ENCODE measurements around the gene SPEG. TPM values are rescaled to one million over a fixed set of nuclear protein-coding genes. Genes with fewer than 3 reads are reported as not detected.

Gene SPEG
- total RNA-seq, 2 donors from 2014 or later, result 30.7 to 53.4 TPM

DNA sequence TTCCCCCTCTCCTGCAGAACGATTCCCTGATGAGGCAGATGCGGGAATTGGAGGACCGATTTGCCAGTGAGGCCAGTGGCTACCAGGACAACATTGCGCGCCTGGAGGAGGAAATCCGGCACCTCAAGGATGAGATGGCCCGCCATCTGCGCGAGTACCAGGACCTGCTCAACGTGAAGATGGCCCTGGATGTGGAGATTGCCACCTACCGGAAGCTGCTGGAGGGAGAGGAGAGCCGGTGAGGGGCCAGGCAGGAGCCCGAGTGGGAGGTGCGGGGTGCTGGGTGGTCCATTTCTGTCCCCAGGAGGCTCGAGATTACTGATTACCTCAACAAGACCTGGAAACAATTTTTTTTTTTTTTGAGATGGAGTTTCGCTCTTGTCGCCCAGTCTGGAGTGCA lies 13.3 kb upstream of the SPEG start:
- peaks cover 2% of the 10 kb centered on the region for H3K27me3 ChIP-seq (replicated peaks; ENCODE audit: insufficient read depth)
- no peak for DNase-seq (ENCODE audit: low spot score)
- no peak for TF ChIP-seq POLR2AphosphoS5 (IDR thresholded peaks at IDR 0.05)
- TF ChIP-seq, protein P1, sequence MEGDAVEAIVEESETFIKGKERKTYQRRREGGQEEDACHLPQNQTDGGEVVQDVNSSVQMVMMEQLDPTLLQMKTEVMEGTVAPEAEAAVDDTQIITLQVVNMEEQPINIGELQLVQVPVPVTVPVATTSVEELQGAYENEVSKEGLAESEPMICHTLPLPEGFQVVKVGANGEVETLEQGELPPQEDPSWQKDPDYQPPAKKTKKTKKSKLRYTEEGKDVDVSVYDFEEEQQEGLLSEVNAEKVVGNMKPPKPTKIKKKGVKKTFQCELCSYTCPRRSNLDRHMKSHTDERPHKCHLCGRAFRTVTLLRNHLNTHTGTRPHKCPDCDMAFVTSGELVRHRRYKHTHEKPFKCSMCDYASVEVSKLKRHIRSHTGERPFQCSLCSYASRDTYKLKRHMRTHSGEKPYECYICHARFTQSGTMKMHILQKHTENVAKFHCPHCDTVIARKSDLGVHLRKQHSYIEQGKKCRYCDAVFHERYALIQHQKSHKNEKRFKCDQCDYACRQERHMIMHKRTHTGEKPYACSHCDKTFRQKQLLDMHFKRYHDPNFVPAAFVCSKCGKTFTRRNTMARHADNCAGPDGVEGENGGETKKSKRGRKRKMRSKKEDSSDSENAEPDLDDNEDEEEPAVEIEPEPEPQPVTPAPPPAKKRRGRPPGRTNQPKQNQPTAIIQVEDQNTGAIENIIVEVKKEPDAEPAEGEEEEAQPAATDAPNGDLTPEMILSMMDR (IDR thresholded peaks at IDR 0.05), result no peak

GRCh38 chr2:219422952-219423534 lies 11.6 kb upstream of the SPEG start:
- peak overlapping the region; percentile 32 to 47 for H3K27ac ChIP-seq
- intact Hi-C loops (cut with DNase I), result no loop called here
- peaks cover 2% of the 10 kb centered on the region for H3K27me3 ChIP-seq (replicated peaks; ENCODE audit: insufficient read depth)
- DNase-seq (ENCODE audit: low spot score), result no peak
- H3K4me1 ChIP-seq (replicated peaks), result no peaks in the 10 kb centered on the region
- no peaks in the 10 kb centered on the region for H3K9me3 ChIP-seq
- TF ChIP-seq, protein P1 (IDR thresholded peaks at IDR 0.05), result no peak
- TF ChIP-seq POLR2AphosphoS5 (IDR thresholded peaks at IDR 0.05), result no peak
- TF ChIP-seq POLR2A (IDR thresholded peaks at IDR 0.05), result no peak
- no peaks in the 10 kb centered on the region for H3K36me3 ChIP-seq
- WGBS, result 72% methylated on average over 8 of the region's 8 CpGs
- peak overlapping the region in 1 of 2 donors; percentile 3 for H3K4me3 ChIP-seq

More for the DNA sequence above, 13.3 kb upstream of the SPEG start:
- intact Hi-C loops (cut with DNase I), result no loop called here
- Histone ChIP-seq H3K9me3 (no peaks in the 10 kb centered on the region), H3K27ac (peak overlapping the region; percentile 57 to 62), H3K36me3 (no peaks in the 10 kb centered on the region), H3K4me1 (replicated peaks) (no peaks in the 10 kb centered on the region), H3K4me3 (peak overlapping the region; percentile 21 to 24)
- 82% methylated on average over 17 of the region's 17 CpGs for WGBS

DNA sequence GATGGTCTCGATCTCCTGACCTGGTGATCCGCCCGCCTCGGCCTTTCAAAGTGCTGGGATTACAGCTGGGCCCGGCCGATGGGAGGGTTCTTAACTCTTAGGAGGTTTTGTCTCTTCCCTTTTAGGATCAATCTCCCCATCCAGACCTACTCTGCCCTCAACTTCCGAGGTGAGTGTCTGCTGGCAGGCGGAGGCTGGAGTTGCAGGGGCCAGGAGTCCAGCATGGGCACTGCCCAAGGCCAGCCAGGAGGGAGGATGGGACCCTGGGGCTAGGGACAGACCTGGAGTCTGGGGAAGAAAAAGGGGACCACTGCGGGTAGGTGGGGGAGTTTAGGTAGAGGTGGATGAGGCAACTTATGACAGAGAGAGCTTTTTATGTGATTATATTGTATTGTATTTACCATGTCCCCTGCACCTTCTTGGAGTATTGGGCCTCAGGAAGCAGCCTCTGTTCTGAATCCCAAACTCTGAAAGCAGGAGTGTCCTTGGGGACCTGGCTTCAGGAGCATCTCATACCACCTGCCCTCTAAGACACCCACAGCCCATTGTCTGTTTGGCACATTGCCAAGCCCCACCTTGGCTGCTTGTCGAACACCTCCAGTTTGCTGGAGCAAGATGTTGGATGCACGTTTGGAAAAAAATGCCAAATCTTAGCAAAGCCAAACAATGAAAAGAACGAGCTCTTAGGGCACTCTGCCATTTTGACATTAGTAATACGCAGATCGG lies 10.8 kb upstream of the SPEG start:
- 54% methylated on average over 14 of the region's 14 CpGs for WGBS
- Histone ChIP-seq H3K4me3 (peak overlapping the region in 1 of 2 donors; percentile 3), H3K36me3 (no peaks in the 10 kb centered on the region), H3K4me1 (replicated peaks) (no peaks in the 10 kb centered on the region), H3K9me3 (no peaks in the 10 kb centered on the region), H3K27ac (peak overlapping the region; percentile 41 to 47), H3K27me3 (replicated peaks; ENCODE audit: insufficient read depth) (no peaks in the 10 kb centered on the region)
- no peak for DNase-seq (ENCODE audit: low spot score)
- intact Hi-C loops (cut with DNase I), result no loop called here
- TF ChIP-seq POLR2AphosphoS5 (IDR thresholded peaks at IDR 0.05) (peak; percentile 15), POLR2A (IDR thresholded peaks at IDR 0.05) (no peak)

DNA sequence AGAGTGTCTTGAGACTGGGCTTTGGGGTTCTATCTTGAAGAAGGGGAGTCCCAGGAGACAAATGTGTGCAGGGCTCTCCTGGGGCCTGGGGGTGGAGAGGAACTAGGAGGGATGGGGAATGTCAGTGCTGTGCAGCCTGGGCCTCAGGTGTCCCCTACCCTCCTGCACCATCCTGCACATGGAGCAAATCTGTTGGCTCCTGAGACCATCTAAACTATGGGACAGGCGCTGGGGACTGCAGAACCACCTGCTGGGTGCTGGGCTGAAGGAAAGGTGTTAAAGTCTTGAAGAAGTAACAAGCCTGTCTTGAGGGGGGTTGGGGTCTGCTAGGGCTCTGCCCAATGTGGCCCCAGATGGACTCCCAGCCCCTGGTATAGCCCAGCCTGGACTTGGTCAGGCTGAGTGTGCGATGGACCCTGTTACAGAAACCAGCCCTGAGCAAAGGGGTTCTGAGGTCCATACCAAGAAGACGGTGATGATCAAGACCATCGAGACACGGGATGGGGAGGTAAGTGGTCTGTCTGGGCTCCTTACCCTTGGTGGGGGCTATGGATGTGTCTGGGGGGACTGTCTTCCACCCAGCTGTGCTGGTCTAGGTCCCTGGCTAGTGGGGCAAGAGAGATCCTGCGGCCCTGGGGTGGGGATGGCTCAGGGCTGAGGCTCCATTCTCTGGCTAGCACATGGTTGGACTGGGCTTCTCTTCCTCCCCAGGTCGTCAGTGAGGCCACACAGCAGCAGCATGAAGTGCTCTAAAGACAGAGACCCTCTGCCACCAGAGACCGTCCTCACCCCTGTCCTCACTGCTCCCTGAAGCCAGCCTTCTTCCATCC lies 9.2 kb upstream of the SPEG start:
- TF ChIP-seq POLR2AphosphoS5 (IDR thresholded peaks at IDR 0.05) (peak; percentile 8), POLR2A (IDR thresholded peaks at IDR 0.05) (peak; percentile 15)
- TF ChIP-seq, protein P1 (IDR thresholded peaks at IDR 0.05), result no peak
- intact Hi-C loops (cut with DNase I), result no loop called here
- Histone ChIP-seq H3K4me1 (replicated peaks) (no peaks in the 10 kb centered on the region), H3K27ac (no peak overlapping the region), H3K36me3 (no peaks in the 10 kb centered on the region), H3K9me3 (no peaks in the 10 kb centered on the region), H3K4me3 (no peak overlapping the region), H3K27me3 (replicated peaks; ENCODE audit: insufficient read depth) (no peaks in the 10 kb centered on the region)
- WGBS, result 86% methylated on average over 7 of the region's 8 CpGs
- DNase-seq (ENCODE audit: low spot score), result no peak

DNA sequence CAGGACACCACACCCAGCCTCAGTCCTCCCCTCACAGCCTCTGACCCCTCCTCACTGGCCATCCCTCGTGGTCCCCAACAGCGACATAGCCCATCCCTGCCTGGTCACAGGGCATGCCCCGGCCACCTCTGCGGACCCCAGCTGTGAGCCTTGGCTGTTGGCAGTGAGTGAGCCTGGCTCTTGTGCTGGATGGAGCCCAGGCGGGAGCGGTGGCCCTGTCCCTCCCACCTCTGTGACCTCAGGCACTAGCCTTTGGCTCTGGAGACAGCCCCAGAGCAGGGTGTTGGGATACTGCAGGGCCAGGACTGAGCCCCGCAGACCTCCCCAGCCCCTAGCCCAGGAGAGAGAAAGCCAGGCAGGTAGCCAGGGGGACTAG lies 8.6 kb upstream of the SPEG start:
- no peak for DNase-seq (ENCODE audit: low spot score)
- H3K27me3 ChIP-seq (replicated peaks; ENCODE audit: insufficient read depth), result no peaks in the 10 kb centered on the region
- WGBS, result 86% methylated on average over 7 of the region's 7 CpGs
- no peaks in the 10 kb centered on the region for H3K9me3 ChIP-seq
- H3K27ac ChIP-seq, result no peak overlapping the region
- no peak overlapping the region for H3K4me3 ChIP-seq
- no peaks in the 10 kb centered on the region for H3K4me1 ChIP-seq (replicated peaks)
- H3K36me3 ChIP-seq, result no peaks in the 10 kb centered on the region
- TF ChIP-seq POLR2A (IDR thresholded peaks at IDR 0.05) (no peak), POLR2AphosphoS5 (IDR thresholded peaks at IDR 0.05) (no peak)
- TF ChIP-seq, protein P1 (IDR thresholded peaks at IDR 0.05), result no peak
- intact Hi-C loops (cut with DNase I), result no loop called here

All from prostate gland (tissue), 2 donors.